ENCODE data around the gene ZNF672.
"Not testable (repeated sequence)": the region's sequence is repeated elsewhere in the genome, so short reads cannot be mapped to it uniquely, and the experiment has no call there.

ZNF672 gene

GRCh38 chr1:248837781-248838356, at the start of gene ZNF672:
Gene ZNF672, plus strand, starts transcription at chr1:248838224. Its CDS starts 9,051 bp downstream, at chr1:248847275.
- Mint-ChIP-seq H3K36me3 (no peaks in the 10 kb centered on the region), H3K4me3 (no peak within 1 kb of the TSS), H3K4me1 (peaks cover 35% of the 10 kb centered on the region), H3K27ac (peak within 1 kb of the TSS; percentile 92), H3K9me3 (no peaks in the 10 kb centered on the region), H3K27me3 (peaks cover 2% of the 10 kb centered on the region)

DNA sequence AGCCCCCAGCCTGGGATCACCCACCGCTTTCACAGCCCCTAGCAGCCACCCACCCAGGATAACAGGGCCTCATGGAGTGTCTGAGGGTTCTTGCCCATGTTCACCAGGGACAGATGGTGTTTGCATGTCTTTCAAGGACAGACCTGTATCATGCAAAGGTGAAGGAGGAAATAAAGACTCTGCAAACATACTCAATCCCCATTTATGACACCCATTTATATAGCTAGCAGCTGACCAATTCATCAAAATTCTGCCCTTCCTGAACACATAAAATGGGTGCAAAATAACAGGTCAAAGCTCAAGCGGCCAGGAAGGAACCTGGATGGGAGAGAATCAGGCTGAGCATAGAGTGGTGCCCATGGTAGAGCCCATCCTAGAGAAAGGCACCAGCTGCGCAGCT, 49.7 kb upstream of the ZNF672 start:
- no peaks in the 10 kb centered on the region for H3K36me3 Mint-ChIP-seq
- H3K27ac Mint-ChIP-seq, result no peak overlapping the region
- no peaks in the 10 kb centered on the region for H3K4me1 Mint-ChIP-seq
- no peaks in the 10 kb centered on the region for H3K9me3 Mint-ChIP-seq
- H3K27me3 Mint-ChIP-seq, result no peaks in the 10 kb centered on the region
- no peak overlapping the region for H3K4me3 Mint-ChIP-seq

- H3K4me1 Mint-ChIP-seq, result not testable (repeated sequence)
Measured at GRCh38 chr1:248789337-248789736, 48.7 kb upstream of the ZNF672 start.

DNA sequence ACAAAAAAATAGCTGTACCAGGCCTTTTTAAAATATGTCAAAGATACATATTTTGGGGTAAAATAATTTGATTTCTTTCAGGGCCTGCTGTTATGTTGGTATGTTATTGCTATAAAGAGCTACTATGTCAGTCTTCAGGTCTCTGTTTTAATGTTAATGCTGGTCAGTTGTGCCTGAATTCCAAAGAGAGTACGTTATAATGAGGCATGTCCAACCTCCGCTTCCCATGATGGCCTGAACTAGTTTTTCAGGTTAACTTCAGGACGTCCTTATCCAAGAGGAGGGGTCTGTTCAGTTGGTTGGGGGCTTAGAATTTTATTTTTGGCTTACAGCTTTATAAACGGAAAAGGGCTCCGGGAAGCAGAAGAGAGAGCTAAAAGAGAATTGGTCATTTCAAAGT, 47.6 kb upstream of the ZNF672 start:
- Mint-ChIP-seq H3K36me3 (peaks cover 2% of the 10 kb centered on the region), H3K4me3 (no peak overlapping the region), H3K4me1 (no peaks in the 10 kb centered on the region), H3K27ac (no peak overlapping the region), H3K27me3 (no peaks in the 10 kb centered on the region), H3K9me3 (peaks cover 11% of the 10 kb centered on the region)

More at GRCh38 chr1:248789337-248789736, 48.7 kb upstream of the ZNF672 start:
- not testable (repeated sequence) for H3K27me3 Mint-ChIP-seq, H3K9me3 Mint-ChIP-seq, H3K27ac Mint-ChIP-seq, H3K36me3 Mint-ChIP-seq, H3K4me3 Mint-ChIP-seq

DNA sequence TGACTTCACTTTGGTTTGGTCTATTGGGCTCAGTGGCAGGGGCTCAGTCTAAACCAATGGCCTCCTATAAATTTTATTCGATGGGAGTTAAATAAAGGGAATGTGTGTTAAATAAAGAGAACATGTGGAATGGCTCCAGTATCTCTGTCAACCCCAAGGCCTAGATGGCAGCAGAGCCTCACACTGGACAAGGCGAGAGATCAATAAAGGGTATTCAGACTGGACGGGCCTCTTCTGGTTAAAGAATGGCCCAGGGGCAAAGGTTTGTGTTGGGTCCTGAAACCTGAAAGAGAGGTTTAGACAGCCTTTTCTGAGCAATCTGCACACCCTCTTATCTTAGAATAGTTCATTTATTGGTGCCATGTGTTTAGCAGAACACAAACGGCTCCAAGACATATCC, 47.0 kb upstream of the ZNF672 start:
- Mint-ChIP-seq H3K27me3 (peaks cover under 1% of the 10 kb centered on the region), H3K9me3 (peaks cover 11% of the 10 kb centered on the region), H3K4me1 (no peaks in the 10 kb centered on the region), H3K4me3 (no peak overlapping the region), H3K36me3 (peaks cover 2% of the 10 kb centered on the region), H3K27ac (no peak overlapping the region)

DNA sequence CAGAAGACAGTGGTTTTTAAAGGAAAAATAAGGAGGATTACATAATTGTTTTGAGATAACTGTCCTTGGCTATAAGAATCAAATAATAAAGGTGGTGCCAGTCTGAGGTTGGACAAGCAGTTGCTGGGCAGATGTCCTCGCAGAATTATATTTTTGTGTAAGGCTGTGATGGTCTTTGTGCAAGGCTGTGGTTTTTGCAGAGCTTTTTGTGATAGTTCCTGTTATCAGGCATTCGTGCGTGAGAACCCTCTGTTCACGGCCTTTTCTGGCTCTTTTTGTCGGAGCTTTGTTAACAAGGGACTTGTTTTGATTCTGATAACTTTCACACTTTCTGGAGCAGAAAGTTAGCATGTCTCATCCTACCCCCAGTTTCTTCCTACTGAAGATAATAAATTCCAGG, 45.7 kb upstream of the ZNF672 start:
- no peak overlapping the region for H3K4me3 Mint-ChIP-seq
- peaks cover 4% of the 10 kb centered on the region for H3K36me3 Mint-ChIP-seq
- no peaks in the 10 kb centered on the region for H3K4me1 Mint-ChIP-seq
- H3K27me3 Mint-ChIP-seq, result peaks cover 3% of the 10 kb centered on the region
- peaks cover 11% of the 10 kb centered on the region for H3K9me3 Mint-ChIP-seq
- no peak overlapping the region for H3K27ac Mint-ChIP-seq

DNA sequence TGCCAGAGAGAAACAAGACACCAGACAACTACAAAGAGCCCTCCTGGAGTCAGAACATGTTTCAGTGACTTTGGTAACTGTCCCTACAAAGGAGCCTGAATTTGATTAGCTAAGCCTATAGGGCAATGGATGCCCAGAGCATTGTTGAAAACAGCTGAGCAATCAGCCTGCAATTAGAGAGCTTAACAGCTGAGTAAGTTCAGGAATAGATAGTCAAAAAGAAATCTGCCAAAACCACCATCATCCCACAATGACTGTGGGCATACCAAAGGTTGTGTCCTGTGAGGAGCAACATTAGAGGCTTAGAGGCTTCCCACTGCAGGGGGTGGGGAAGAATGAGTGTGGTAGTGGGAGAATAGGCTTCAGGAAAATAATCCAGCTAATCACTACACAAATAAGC, 44.4 kb upstream of the ZNF672 start:
- no peak overlapping the region for H3K27ac Mint-ChIP-seq

DNA sequence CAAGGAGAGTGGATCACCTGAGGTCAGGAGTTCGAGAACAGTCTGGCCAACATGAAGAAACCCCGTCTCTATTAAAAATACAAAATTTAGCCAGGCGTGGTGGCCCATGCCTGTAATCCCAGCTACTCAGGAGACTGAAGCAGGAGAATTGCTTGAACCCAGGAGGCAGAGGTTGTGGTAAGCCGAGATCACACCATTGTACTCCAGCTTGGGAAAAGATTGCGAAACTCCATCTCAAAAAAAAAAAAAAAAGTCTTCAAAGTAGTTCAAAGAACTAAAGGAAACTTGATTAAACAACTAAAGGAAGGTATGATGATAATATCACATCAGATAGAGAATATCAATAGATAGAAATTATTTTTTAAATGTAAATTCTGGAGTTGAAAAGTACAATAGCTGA, 43.4 kb upstream of the ZNF672 start:
- H3K27ac Mint-ChIP-seq, H3K36me3 Mint-ChIP-seq, H3K4me3 Mint-ChIP-seq, H3K27me3 Mint-ChIP-seq, H3K4me1 Mint-ChIP-seq: not testable (repeated sequence)
- peaks cover 11% of the 10 kb centered on the region for H3K9me3 Mint-ChIP-seq

More for the DNA sequence above, 44.4 kb upstream of the ZNF672 start:
- peaks cover 6% of the 10 kb centered on the region for H3K27me3 Mint-ChIP-seq
- no peak overlapping the region for H3K4me3 Mint-ChIP-seq
- H3K9me3 Mint-ChIP-seq, result peaks cover 11% of the 10 kb centered on the region
- no peaks in the 10 kb centered on the region for H3K4me1 Mint-ChIP-seq
- peaks cover 4% of the 10 kb centered on the region for H3K36me3 Mint-ChIP-seq

DNA sequence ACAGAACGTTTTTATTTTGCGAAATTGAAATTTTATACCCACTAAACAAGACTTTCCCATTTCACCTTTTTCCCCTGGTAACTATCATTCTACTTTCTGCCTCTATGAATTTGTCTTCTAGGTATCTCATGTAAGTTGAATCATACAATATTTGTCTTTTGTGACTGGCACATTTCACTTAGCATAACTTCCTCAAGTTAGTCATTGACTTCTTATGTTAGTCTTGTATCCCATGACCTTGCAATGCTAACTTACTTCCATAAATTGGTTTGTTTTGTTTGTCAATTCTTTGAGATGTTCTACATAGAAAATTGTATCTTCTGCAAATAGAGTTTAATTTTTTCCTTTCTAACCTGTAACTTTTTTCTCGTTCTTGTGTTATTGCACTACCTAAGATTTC, 39.2 kb upstream of the ZNF672 start:
- Mint-ChIP-seq H3K36me3 (peaks cover 4% of the 10 kb centered on the region), H3K27me3 (peaks cover 9% of the 10 kb centered on the region), H3K9me3 (peaks cover 10% of the 10 kb centered on the region), H3K4me3 (no peak overlapping the region), H3K27ac (no peak overlapping the region), H3K4me1 (no peaks in the 10 kb centered on the region)

- H3K36me3 Mint-ChIP-seq, result peaks cover 3% of the 10 kb centered on the region
- no peak overlapping the region for H3K4me3 Mint-ChIP-seq
- H3K9me3 Mint-ChIP-seq, result no peaks in the 10 kb centered on the region
- H3K27ac Mint-ChIP-seq, result no peak overlapping the region
- peaks cover 9% of the 10 kb centered on the region for H3K27me3 Mint-ChIP-seq
- peaks cover 12% of the 10 kb centered on the region for H3K4me1 Mint-ChIP-seq
Measured at GRCh38 chr1:248800459-248800858, 37.6 kb upstream of the ZNF672 start.

- Mint-ChIP-seq H3K27ac (no peak overlapping the region), H3K9me3 (no peaks in the 10 kb centered on the region)
Measured at GRCh38 chr1:248802454-248802853, 35.6 kb upstream of the ZNF672 start.

GRCh38 chr1:248803501-248803900, 34.5 kb upstream of the ZNF672 start:
- not testable (repeated sequence) for H3K4me3 Mint-ChIP-seq, H3K27me3 Mint-ChIP-seq, H3K27ac Mint-ChIP-seq, H3K9me3 Mint-ChIP-seq, H3K36me3 Mint-ChIP-seq
- H3K4me1 Mint-ChIP-seq, result peaks cover 15% of the 10 kb centered on the region

More at GRCh38 chr1:248802454-248802853, 35.6 kb upstream of the ZNF672 start:
- H3K36me3 Mint-ChIP-seq, result no peaks in the 10 kb centered on the region
- H3K27me3 Mint-ChIP-seq, result peaks cover 6% of the 10 kb centered on the region
- H3K4me3 Mint-ChIP-seq, result no peak overlapping the region
- H3K4me1 Mint-ChIP-seq, result peaks cover 15% of the 10 kb centered on the region

DNA sequence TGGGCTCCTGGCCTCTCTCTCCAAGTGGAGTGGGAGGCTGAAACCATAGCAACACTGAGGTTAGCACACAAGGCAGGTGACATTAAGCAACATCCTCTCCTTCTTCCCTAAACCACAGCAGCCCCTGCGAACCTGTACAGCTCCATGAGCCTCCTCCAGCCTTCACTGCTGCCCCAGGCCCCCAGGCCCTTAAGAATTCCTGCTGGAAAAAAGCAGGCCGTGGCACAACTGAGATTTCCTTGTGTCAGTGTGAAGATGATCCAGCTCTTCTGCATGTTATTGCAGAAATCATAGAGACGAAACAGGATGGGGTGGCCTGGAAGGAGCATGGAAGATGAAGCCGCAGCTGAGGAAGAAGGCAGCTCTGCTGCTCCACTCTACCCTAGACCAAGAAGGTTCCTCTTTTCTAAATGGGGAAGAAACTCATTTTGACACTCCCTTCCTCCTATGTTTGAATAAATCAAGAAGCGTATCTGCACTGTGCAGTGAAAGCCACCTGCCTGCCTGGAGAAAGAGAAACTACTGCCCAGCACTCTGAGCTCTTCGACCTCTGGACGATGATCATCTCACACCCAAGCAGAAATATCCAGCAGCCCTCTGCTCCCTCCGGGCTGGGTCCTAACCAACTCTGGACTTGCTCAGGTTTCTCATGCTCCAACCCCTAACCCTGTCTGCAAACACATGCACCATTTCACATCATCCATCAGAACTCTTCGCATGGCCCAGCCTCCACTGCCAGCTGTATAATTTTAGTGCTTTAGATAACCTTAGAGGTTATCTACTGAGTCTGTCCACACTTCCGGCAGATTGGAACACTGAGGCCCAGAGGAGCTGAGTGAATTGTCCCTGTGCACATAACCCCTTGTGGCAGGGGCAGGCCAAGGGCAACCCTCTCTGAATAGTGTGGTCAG, 33.0 kb upstream of the ZNF672 start:
- Mint-ChIP-seq H3K36me3 (no peaks in the 10 kb centered on the region), H3K4me1 (peaks cover 15% of the 10 kb centered on the region), H3K27ac (no peak overlapping the region), H3K27me3 (peaks cover 3% of the 10 kb centered on the region), H3K4me3 (no peak overlapping the region), H3K9me3 (no peaks in the 10 kb centered on the region)

DNA sequence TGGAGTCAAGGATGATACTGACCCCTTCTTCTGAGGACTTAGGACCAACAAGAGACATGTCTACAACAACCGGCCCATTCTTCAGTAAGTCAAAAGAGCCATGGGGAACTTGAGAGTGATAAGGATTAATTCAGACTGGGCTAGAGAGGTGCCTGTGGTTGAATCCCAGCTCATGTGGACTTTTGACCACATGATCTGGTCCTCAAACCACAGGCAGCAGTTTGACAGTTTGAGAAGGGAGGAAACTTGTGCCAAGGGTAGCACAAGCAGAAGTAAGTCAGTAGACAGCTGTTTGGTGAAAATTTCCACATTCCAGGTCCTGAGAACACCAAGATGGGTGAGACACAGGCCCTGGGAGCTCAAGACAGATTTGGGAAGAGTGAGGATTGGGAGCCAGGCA, 32.1 kb upstream of the ZNF672 start:
- H3K9me3 Mint-ChIP-seq, result no peaks in the 10 kb centered on the region
- no peak overlapping the region for H3K4me3 Mint-ChIP-seq
- peaks cover 15% of the 10 kb centered on the region for H3K4me1 Mint-ChIP-seq
- peaks cover 3% of the 10 kb centered on the region for H3K27me3 Mint-ChIP-seq
- no peaks in the 10 kb centered on the region for H3K36me3 Mint-ChIP-seq
- H3K27ac Mint-ChIP-seq, result no peak overlapping the region

DNA sequence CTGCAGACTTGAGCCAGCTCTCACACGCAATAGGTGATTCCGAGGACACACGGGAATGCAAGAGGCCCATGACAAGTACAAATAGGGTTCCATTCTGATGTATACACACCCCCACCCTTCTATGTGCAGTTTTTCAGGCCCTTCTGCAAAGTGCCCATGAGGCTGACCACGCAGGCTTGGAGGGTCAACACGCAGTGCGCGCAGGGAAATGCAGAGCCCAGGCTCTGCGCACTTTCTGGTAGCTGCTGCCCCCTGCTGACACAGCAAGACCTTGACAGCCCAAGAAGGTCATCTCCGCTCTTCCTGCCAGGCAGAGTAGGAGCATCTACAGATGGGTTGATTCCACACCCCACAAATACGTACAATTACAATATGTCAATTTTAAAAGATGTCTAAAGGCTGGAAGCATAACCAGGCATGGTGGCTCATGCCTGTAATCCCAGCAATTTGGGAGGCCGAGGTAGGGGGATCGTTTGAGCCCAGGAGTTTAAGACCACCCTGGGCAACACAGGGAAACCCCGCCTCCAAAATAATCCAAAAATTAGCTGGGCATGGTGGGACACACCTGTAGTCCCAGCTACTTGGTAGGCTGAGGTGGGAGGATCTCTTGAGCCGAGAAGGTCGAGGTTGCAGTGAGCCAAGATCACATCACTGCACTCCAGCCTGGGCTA, 30.8 kb upstream of the ZNF672 start:
- H3K4me1 Mint-ChIP-seq, result peaks cover 15% of the 10 kb centered on the region
- no peaks in the 10 kb centered on the region for H3K27me3 Mint-ChIP-seq
- H3K9me3 Mint-ChIP-seq, result no peaks in the 10 kb centered on the region
- no peak overlapping the region for H3K27ac Mint-ChIP-seq
- H3K36me3 Mint-ChIP-seq, result peaks cover 2% of the 10 kb centered on the region
- H3K4me3 Mint-ChIP-seq, result no peak overlapping the region

GRCh38 chr1:248808876-248809275, 29.1 kb upstream of the ZNF672 start:
- H3K9me3 Mint-ChIP-seq, result no peaks in the 10 kb centered on the region

More at GRCh38 chr1:248808876-248809275, 29.1 kb upstream of the ZNF672 start:
- Mint-ChIP-seq H3K4me3 (no peak overlapping the region), H3K4me1 (peaks cover 15% of the 10 kb centered on the region), H3K36me3 (peaks cover 6% of the 10 kb centered on the region), H3K27ac (no peak overlapping the region), H3K27me3 (no peaks in the 10 kb centered on the region)

Measured in activated naive CD4-positive, alpha-beta T cell treated with anti-CD3 and anti-CD28 coated beads, Interleukin-2, amount 50 U/mL, for 24 hours (primary cell).